ENCODE results near the gene RAPSN. TPM values are rescaled to one million over a fixed set of nuclear protein-coding genes. Genes with fewer than 3 reads are reported as not detected.
A peak's percentile ranks its signal among the peaks of the same experiment; 100 is the strongest.

Gene RAPSN
- total RNA-seq, 1 donor from 2014 or later, result 2.2 TPM

DNA sequence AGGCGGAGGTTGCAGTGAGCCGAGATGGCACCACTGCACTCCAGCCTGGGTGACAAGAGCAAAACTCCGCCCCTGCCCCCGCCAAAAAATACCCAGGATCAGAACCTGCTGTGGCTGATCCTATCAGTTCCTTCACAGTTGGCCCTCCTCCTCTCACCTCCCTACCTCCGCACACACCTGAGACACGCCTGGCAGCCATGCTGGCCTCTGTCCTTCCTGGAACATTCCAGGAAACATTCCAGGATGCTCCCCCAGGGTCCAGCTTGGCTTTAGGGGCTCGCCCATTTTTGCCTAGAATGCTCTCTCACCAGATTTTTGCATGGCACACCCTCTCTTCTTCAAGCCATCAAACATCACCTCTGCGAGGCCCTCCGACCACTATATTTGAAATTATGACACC, 2.1 kb downstream of the RAPSN start:
- intact Hi-C loops (cut with micrococcal nuclease), result loop anchor here (10.0 kb wide), 1 partner anchor 62 kb away; no protein-coding TSS in a partner anchor
- DNase-seq, result no peak
- H3K36me3 ChIP-seq, result no peaks in the 10 kb centered on the region
- TF ChIP-seq, protein P1, sequence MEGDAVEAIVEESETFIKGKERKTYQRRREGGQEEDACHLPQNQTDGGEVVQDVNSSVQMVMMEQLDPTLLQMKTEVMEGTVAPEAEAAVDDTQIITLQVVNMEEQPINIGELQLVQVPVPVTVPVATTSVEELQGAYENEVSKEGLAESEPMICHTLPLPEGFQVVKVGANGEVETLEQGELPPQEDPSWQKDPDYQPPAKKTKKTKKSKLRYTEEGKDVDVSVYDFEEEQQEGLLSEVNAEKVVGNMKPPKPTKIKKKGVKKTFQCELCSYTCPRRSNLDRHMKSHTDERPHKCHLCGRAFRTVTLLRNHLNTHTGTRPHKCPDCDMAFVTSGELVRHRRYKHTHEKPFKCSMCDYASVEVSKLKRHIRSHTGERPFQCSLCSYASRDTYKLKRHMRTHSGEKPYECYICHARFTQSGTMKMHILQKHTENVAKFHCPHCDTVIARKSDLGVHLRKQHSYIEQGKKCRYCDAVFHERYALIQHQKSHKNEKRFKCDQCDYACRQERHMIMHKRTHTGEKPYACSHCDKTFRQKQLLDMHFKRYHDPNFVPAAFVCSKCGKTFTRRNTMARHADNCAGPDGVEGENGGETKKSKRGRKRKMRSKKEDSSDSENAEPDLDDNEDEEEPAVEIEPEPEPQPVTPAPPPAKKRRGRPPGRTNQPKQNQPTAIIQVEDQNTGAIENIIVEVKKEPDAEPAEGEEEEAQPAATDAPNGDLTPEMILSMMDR (IDR thresholded peaks at IDR 0.05; ENCODE audit: borderline replicate concordance), result no peak
- no peaks in the 10 kb centered on the region for H3K27me3 ChIP-seq (ENCODE audit: low read depth)
- no peak overlapping the region for H3K27ac ChIP-seq (replicated peaks)
- peaks cover 12% of the 10 kb centered on the region for H3K4me1 ChIP-seq
- no peak overlapping the region for H3K4me3 ChIP-seq
- H3K9me3 ChIP-seq (replicated peaks), result no peaks in the 10 kb centered on the region

DNA sequence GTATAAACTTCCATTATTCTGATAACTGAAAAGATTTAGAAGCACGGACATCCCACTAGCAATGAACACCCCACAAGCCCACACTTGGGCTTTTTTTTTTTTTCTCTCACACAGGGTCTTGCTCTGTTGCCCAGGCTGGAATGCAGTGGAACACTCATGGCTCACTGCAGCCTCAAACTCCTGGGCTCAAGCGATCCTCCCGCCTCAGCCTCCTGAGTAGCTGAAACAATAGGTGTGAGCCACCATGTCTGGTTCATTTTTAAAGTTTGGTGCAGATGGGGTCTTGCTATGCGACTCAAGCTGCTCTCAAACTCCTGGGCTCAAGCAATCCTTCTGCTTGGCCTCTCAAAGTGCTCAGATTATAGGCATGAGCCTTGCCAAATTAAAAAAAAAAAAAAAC, 3.1 kb downstream of the RAPSN start:
- intact Hi-C loops (cut with micrococcal nuclease), result loop anchor here (10.0 kb wide), 1 partner anchor 61 kb away; no protein-coding TSS in a partner anchor
- no peak overlapping the region for H3K4me3 ChIP-seq
- TF ChIP-seq, protein P1 (IDR thresholded peaks at IDR 0.05; ENCODE audit: borderline replicate concordance), result no peak
- H3K27ac ChIP-seq (replicated peaks), result no peak overlapping the region
- H3K4me1 ChIP-seq, result peaks cover 12% of the 10 kb centered on the region
- H3K36me3 ChIP-seq, result no peaks in the 10 kb centered on the region
- no peaks in the 10 kb centered on the region for H3K9me3 ChIP-seq (replicated peaks)
- no peak for DNase-seq
- H3K27me3 ChIP-seq (ENCODE audit: low read depth), result no peaks in the 10 kb centered on the region

DNA sequence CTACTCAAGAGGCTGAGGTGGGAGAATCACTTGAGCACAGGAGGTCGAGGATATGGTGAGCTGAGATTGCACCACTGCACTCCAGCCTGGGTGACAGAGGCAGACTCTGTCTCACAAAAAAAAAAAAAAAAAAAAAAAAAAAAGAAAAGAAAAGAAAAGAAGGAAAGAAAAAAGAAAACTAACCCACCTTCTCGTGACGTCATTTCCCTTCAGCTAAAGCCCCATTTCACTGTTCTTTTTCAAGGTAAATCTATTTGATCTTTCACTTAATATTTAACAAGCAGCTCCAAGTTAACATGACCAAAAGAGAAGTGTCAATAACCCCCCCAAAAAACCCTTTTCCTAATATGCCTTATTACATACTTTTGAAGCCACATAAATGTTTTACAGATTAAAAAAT, 5.1 kb downstream of the RAPSN start:
- TF ChIP-seq, protein P1 (IDR thresholded peaks at IDR 0.05; ENCODE audit: borderline replicate concordance), result no peak
- H3K27me3 ChIP-seq (ENCODE audit: low read depth), result no peaks in the 10 kb centered on the region
- H3K4me1 ChIP-seq, result peaks cover 12% of the 10 kb centered on the region
- H3K27ac ChIP-seq (replicated peaks), result no peak overlapping the region
- no peaks in the 10 kb centered on the region for H3K9me3 ChIP-seq (replicated peaks)
- H3K36me3 ChIP-seq, result no peaks in the 10 kb centered on the region
- DNase-seq, result no peak
- intact Hi-C loops (cut with micrococcal nuclease), result loop anchor here (10.0 kb wide), 1 partner anchor 59 kb away; no protein-coding TSS in a partner anchor
- no peak overlapping the region for H3K4me3 ChIP-seq

DNA sequence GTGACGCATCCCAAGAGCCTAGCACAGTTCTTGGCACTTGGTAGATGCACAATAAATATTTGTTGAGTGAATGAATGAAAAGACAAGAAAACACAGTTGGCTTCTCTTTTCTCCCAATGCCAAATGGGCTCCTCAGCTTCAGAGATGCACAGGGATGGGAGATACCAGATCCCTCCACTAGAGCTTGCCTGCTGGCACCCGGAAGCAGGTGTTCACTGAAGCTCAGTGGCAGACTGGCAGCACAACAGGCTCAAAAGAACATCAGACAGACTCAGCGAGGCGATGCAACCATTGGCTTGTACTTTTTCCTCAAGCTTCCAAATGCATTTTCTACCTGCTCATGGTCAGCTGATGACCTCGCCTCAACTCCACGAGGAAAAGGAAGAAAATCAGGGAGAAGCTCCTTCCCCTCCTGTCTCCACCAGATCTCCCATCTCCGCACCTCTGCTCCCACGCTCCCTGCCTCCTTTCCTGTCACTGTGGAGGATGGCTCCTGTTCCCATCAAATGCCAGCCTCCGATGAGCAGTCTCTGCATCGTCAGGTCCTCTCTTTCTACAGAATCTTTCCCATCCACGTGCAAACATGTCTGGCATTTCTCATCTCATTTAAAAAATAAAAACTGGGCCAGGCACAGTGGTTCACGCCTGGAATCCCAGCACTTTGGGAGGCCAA, 5.8 kb downstream of the RAPSN start:
- no peaks in the 10 kb centered on the region for H3K27me3 ChIP-seq (ENCODE audit: low read depth)
- H3K4me1 ChIP-seq, result peaks cover 12% of the 10 kb centered on the region
- TF ChIP-seq, protein P1 (IDR thresholded peaks at IDR 0.05; ENCODE audit: borderline replicate concordance), result no peak
- intact Hi-C loops (cut with micrococcal nuclease), result loop anchor here (10.0 kb wide), 1 partner anchor 58 kb away; no protein-coding TSS in a partner anchor
- DNase-seq, result no peak
- H3K4me3 ChIP-seq, result no peak overlapping the region
- no peaks in the 10 kb centered on the region for H3K36me3 ChIP-seq
- peak overlapping the region; percentile 74 for H3K27ac ChIP-seq (replicated peaks)
- H3K9me3 ChIP-seq (replicated peaks), result no peaks in the 10 kb centered on the region

- peak overlapping the region; percentile 74 for H3K27ac ChIP-seq (replicated peaks)
- TF ChIP-seq, protein P1 (IDR thresholded peaks at IDR 0.05; ENCODE audit: borderline replicate concordance), result no peak
- intact Hi-C loops (cut with micrococcal nuclease), result loop anchor here (10.0 kb wide), 1 partner anchor 58 kb away; no protein-coding TSS in a partner anchor
- peaks cover 17% of the 10 kb centered on the region for H3K4me1 ChIP-seq
- DNase-seq, result peak; percentile 72
- no peaks in the 10 kb centered on the region for H3K9me3 ChIP-seq (replicated peaks)
- H3K36me3 ChIP-seq, result no peaks in the 10 kb centered on the region
- no peaks in the 10 kb centered on the region for H3K27me3 ChIP-seq (ENCODE audit: low read depth)
- H3K4me3 ChIP-seq, result no peak overlapping the region
These were observed 6.4 kb downstream of the RAPSN start for GRCh38 chr11:47442514-47442913.

Data from left ventricle myocardium inferior (tissue), 1 donor.